Neuron (in vitro differentiated cells): ENCODE data around the gene ATG10.
"Not testable (repeated sequence)": the region's sequence is repeated elsewhere in the genome, so short reads cannot be mapped to it uniquely, and the experiment has no call there.

Experiments used
- H2AFZ ChIP-seq: one replicate; pipeline ENCODE4 v1.6.1; 2013; ENCODE audit warnings: low read depth, mild to moderate bottlenecking, inconsistent platforms, low read length, moderate library complexity
- H3K27me3 ChIP-seq: one replicate; pipeline ENCODE4 v1.6.1; 2013; ENCODE audit warnings: low read length; ENCODE audit not compliant: insufficient read depth
- H3K36me3 ChIP-seq: one replicate; pipeline ENCODE4 v1.6.1; 2013; ENCODE audit warnings: low read length; ENCODE audit not compliant: insufficient read depth
- H3K4me1 ChIP-seq: one replicate; pipeline ENCODE4 v1.6.1; 2013; ENCODE audit warnings: low read length; ENCODE audit not compliant: insufficient read depth
- H3K4me3 ChIP-seq: 2 replicates; pipeline ENCODE4 v1.5.1; 2013; ENCODE audit warnings: mild to moderate bottlenecking, low read length, moderate library complexity
- H3K9me3 ChIP-seq: one replicate; pipeline ENCODE4 v1.6.1; 2013; ENCODE audit warnings: low read length

Gene ATG10

GRCh38 chr5:81961651-81962440 lies 10.0 kb upstream of the ATG10 start:
- Histone ChIP-seq H3K36me3 (no peaks in the 10 kb centered on the region), H3K27me3 (no peaks in the 10 kb centered on the region), H3K4me1 (peaks cover 2% of the 10 kb centered on the region), H3K4me3 (no peak overlapping the region), H3K9me3 (no peaks in the 10 kb centered on the region), H2AFZ (no peak overlapping the region)

- H2AFZ ChIP-seq = no peak overlapping the region
- no peak overlapping the region for H3K4me3 ChIP-seq
- no peaks in the 10 kb centered on the region for H3K27me3 ChIP-seq
- peaks cover 2% of the 10 kb centered on the region for H3K4me1 ChIP-seq
- H3K36me3 ChIP-seq = no peaks in the 10 kb centered on the region
- no peaks in the 10 kb centered on the region for H3K9me3 ChIP-seq
Measured at GRCh38 chr5:81963544-81963943, 8.3 kb upstream of the ATG10 start.

- H3K27me3 ChIP-seq = no peaks in the 10 kb centered on the region
- H3K4me1 ChIP-seq = peaks cover 2% of the 10 kb centered on the region
- no peaks in the 10 kb centered on the region for H3K36me3 ChIP-seq
- no peak overlapping the region for H2AFZ ChIP-seq
- no peak overlapping the region for H3K4me3 ChIP-seq
- no peaks in the 10 kb centered on the region for H3K9me3 ChIP-seq
Measured at GRCh38 chr5:81965524-81965923, 6.3 kb upstream of the ATG10 start.

- Histone ChIP-seq H3K27me3 (no peaks in the 10 kb centered on the region), H3K36me3 (no peaks in the 10 kb centered on the region), H3K4me1 (peaks cover 12% of the 10 kb centered on the region), H3K9me3 (no peaks in the 10 kb centered on the region), H3K4me3 (no peak overlapping the region), H2AFZ (no peak overlapping the region)
Measured at GRCh38 chr5:81969226-81969625, 2.6 kb upstream of the ATG10 start.

- Histone ChIP-seq H3K9me3 (no peaks in the 10 kb centered on the region), H2AFZ (no peak overlapping the region), H3K4me1 (peaks cover 12% of the 10 kb centered on the region), H3K27me3 (no peaks in the 10 kb centered on the region), H3K4me3 (no peak overlapping the region), H3K36me3 (no peaks in the 10 kb centered on the region)
Measured at GRCh38 chr5:81969912-81970311, 1.9 kb upstream of the ATG10 start.

GRCh38 chr5:81971111-81971711 lies 612 bp upstream of the ATG10 start:
- Histone ChIP-seq H3K27me3 (no peaks in the 10 kb centered on the region), H3K36me3 (no peaks in the 10 kb centered on the region), H3K4me1 (peaks cover 12% of the 10 kb centered on the region), H3K4me3 (peak overlapping the region; percentile 70), H2AFZ (peak overlapping the region; percentile 62), H3K9me3 (no peaks in the 10 kb centered on the region)

- no peaks in the 10 kb centered on the region for H3K27me3 ChIP-seq
- peak overlapping the region; percentile 66 for H2AFZ ChIP-seq
- H3K4me3 ChIP-seq = peak overlapping the region; percentile 72
- H3K4me1 ChIP-seq = peaks cover 12% of the 10 kb centered on the region
- peaks cover 2% of the 10 kb centered on the region for H3K9me3 ChIP-seq
- peaks cover 2% of the 10 kb centered on the region for H3K36me3 ChIP-seq
Measured at GRCh38 chr5:81972492-81972783, 615 bp downstream of the ATG10 start.

GRCh38 chr5:81980160-81980559 lies 8.3 kb downstream of the ATG10 start:
- Histone ChIP-seq H3K4me3 (no peak overlapping the region), H2AFZ (no peak overlapping the region), H3K36me3 (peaks cover 5% of the 10 kb centered on the region), H3K4me1 (no peaks in the 10 kb centered on the region), H3K9me3 (peaks cover 4% of the 10 kb centered on the region), H3K27me3 (no peaks in the 10 kb centered on the region)

GRCh38 chr5:81980598-81981260 lies 8.9 kb downstream of the ATG10 start:
- H3K4me1 ChIP-seq = no peaks in the 10 kb centered on the region
- H3K4me3 ChIP-seq = no peak overlapping the region
- H3K27me3 ChIP-seq = no peaks in the 10 kb centered on the region
- H3K9me3 ChIP-seq = peaks cover 4% of the 10 kb centered on the region
- H2AFZ ChIP-seq = no peak overlapping the region
- H3K36me3 ChIP-seq = peaks cover 5% of the 10 kb centered on the region

GRCh38 chr5:81982172-81982685 lies 10.4 kb downstream of the ATG10 start:
- not testable (repeated sequence) for H3K36me3 ChIP-seq, H3K27me3 ChIP-seq, H2AFZ ChIP-seq, H3K9me3 ChIP-seq, H3K4me1 ChIP-seq, H3K4me3 ChIP-seq

GRCh38 chr5:81983148-81983547 lies 11.3 kb downstream of the ATG10 start:
- H3K36me3 ChIP-seq, H3K27me3 ChIP-seq, H3K4me1 ChIP-seq, H3K4me3 ChIP-seq, H3K9me3 ChIP-seq, H2AFZ ChIP-seq: not testable (repeated sequence)

GRCh38 chr5:81983563-81983962 lies 11.7 kb downstream of the ATG10 start:
- H2AFZ ChIP-seq, H3K36me3 ChIP-seq, H3K4me3 ChIP-seq, H3K4me1 ChIP-seq, H3K27me3 ChIP-seq, H3K9me3 ChIP-seq: not testable (repeated sequence)

GRCh38 chr5:81986126-81986525 lies 14.3 kb downstream of the ATG10 start:
- H3K4me3 ChIP-seq = no peak overlapping the region
- H3K27me3 ChIP-seq = no peaks in the 10 kb centered on the region
- no peaks in the 10 kb centered on the region for H3K36me3 ChIP-seq
- no peaks in the 10 kb centered on the region for H3K4me1 ChIP-seq
- no peaks in the 10 kb centered on the region for H3K9me3 ChIP-seq
- H2AFZ ChIP-seq = no peak overlapping the region
